Measurements from ENCODE around the gene STKLD1. TPM values are rescaled to one million over a fixed set of nuclear protein-coding genes. Genes with fewer than 3 reads are reported as not detected.

Gene STKLD1
- total RNA-seq, 1 experiment from 2014 or later: 3.4 TPM

GRCh38 chr9:133339641-133340040, 36.5 kb upstream of the STKLD1 start:
- peaks cover 58% of the 10 kb centered on the region for H3K36me3 Mint-ChIP-seq (ENCODE audit: insufficient read depth, unreplicated experiment)
- H3K9me3 Mint-ChIP-seq (ENCODE audit: unreplicated experiment): no peaks in the 10 kb centered on the region
- TF ChIP-seq, protein P1, sequence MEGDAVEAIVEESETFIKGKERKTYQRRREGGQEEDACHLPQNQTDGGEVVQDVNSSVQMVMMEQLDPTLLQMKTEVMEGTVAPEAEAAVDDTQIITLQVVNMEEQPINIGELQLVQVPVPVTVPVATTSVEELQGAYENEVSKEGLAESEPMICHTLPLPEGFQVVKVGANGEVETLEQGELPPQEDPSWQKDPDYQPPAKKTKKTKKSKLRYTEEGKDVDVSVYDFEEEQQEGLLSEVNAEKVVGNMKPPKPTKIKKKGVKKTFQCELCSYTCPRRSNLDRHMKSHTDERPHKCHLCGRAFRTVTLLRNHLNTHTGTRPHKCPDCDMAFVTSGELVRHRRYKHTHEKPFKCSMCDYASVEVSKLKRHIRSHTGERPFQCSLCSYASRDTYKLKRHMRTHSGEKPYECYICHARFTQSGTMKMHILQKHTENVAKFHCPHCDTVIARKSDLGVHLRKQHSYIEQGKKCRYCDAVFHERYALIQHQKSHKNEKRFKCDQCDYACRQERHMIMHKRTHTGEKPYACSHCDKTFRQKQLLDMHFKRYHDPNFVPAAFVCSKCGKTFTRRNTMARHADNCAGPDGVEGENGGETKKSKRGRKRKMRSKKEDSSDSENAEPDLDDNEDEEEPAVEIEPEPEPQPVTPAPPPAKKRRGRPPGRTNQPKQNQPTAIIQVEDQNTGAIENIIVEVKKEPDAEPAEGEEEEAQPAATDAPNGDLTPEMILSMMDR (IDR thresholded peaks at IDR 0.05; ENCODE audit: insufficient read depth in 1 of 2, low read depth in 1 of 2, low read length in 1 of 2, severe bottlenecking in 1 of 2, unreplicated experiment in 1 of 2): no peak
- BruUV-seq (replicated peaks): no TSS peak
- Histone ChIP-seq H3K4me1 (peaks cover 6% of the 10 kb centered on the region; the same call in 1 of the 2 replicates), H3K36me3 (ENCODE audit: control insufficient read depth, insufficient read depth, low read length) (no peaks in the 10 kb centered on the region; the same call in none of the 2 replicates), H3K4me3 (ENCODE audit: low read depth, low read length) (no peak overlapping the region), H3K27me3 (replicated peaks; ENCODE audit: control insufficient read depth, insufficient read depth, low read length) (no peaks in the 10 kb centered on the region), H3K9me3 (no peaks in the 10 kb centered on the region)
- no peak for DNase-seq
- no peaks in the 10 kb centered on the region for H3K27me3 Mint-ChIP-seq (ENCODE audit: insufficient read depth, unreplicated experiment)
- CTCF ChIA-PET: interaction anchor here (1.3 kb wide), 1 partner anchor 151 kb away, joined by 3 read pairs; no protein-coding TSS in a partner anchor
- H3K4me1 Mint-ChIP-seq (ENCODE audit: low read depth, unreplicated experiment): no peaks in the 10 kb centered on the region
- POLR2A ChIA-PET: interaction anchor here (0.6 to 0.7 kb wide), 2 partner anchors 21 to 52 kb away, joined by 3 to 6 read pairs; no protein-coding TSS in a partner anchor
- H3K4me3 Mint-ChIP-seq (ENCODE audit: unreplicated experiment): no peak overlapping the region
- intact Hi-C loops (cut with micrococcal nuclease; ENCODE audit: unreplicated experiment): no loop called here
- no peak overlapping the region for H3K27ac Mint-ChIP-seq (ENCODE audit: unreplicated experiment)

DNA sequence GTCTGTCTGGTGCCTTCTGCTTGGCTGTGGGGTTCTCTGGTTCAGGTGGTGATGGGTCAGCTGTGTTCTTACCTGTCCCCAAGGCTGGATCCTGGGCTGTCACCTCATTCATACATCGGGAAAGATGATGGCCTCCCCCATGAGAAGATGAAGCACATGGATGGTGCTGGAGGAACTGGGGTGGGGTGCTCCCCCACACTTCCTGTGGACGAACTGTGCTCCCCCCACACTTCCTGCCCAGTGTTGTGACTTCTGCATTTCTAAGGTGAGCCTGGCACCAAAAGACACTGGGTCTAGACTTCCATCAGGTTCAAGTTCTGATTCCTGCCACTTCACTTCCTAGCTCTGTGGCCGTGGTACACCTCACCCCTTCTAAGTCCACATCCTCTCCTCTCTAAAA, 35.9 kb upstream of the STKLD1 start:
- no peak overlapping the region for H3K27ac Mint-ChIP-seq (ENCODE audit: unreplicated experiment)
- H3K9me3 Mint-ChIP-seq (ENCODE audit: unreplicated experiment): no peaks in the 10 kb centered on the region
- Histone ChIP-seq H3K4me3 (ENCODE audit: low read depth, low read length) (no peak overlapping the region), H3K4me1 (peaks cover 6% of the 10 kb centered on the region; the same call in 1 of the 2 replicates), H3K9me3 (no peaks in the 10 kb centered on the region), H3K36me3 (ENCODE audit: control insufficient read depth, insufficient read depth, low read length) (no peaks in the 10 kb centered on the region; the same call in none of the 2 replicates), H3K27me3 (replicated peaks; ENCODE audit: control insufficient read depth, insufficient read depth, low read length) (no peaks in the 10 kb centered on the region)
- intact Hi-C loops (cut with micrococcal nuclease; ENCODE audit: unreplicated experiment): no loop called here
- ChIA-PET POLR2A (no interaction called here), CTCF (interaction anchor here (1.3 kb wide), 1 partner anchor 152 kb away, joined by 3 read pairs; no protein-coding TSS in a partner anchor)
- no TSS peak for BruUV-seq (replicated peaks)
- no peak for DNase-seq
- no peaks in the 10 kb centered on the region for H3K4me1 Mint-ChIP-seq (ENCODE audit: low read depth, unreplicated experiment)
- peaks cover 55% of the 10 kb centered on the region for H3K36me3 Mint-ChIP-seq (ENCODE audit: insufficient read depth, unreplicated experiment)
- H3K27me3 Mint-ChIP-seq (ENCODE audit: insufficient read depth, unreplicated experiment): no peaks in the 10 kb centered on the region
- TF ChIP-seq, protein P1 (IDR thresholded peaks at IDR 0.05; ENCODE audit: insufficient read depth in 1 of 2, low read depth in 1 of 2, low read length in 1 of 2, severe bottlenecking in 1 of 2, unreplicated experiment in 1 of 2): no peak
- no peak overlapping the region for H3K4me3 Mint-ChIP-seq (ENCODE audit: unreplicated experiment)

DNA sequence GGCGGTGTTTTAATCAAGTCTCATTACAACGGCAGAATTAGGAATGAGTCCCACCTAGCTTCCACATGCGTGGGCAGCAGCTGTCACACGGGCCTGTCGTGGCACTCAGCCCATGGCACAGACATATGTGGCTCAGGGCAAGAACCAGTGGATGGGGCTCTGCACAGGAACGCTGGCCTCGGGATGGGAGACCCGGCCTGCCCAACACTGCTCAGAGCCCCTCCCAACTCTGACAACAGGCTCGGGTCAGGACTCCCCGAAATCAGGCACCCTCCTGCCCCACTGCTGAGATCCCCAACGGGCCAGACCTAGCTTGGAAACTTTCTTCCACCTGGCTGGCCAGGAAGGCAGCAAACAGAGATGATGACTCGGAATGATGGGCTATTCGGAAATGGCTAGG, 35.2 kb upstream of the STKLD1 start:
- Histone ChIP-seq H3K9me3 (no peaks in the 10 kb centered on the region), H3K27me3 (replicated peaks; ENCODE audit: control insufficient read depth, insufficient read depth, low read length) (no peaks in the 10 kb centered on the region), H3K36me3 (ENCODE audit: control insufficient read depth, insufficient read depth, low read length) (peaks cover 4% of the 10 kb centered on the region), H3K4me1 (peaks cover 6% of the 10 kb centered on the region; the same call in 1 of the 2 replicates), H3K4me3 (ENCODE audit: low read depth, low read length) (no peak overlapping the region)
- peaks cover 53% of the 10 kb centered on the region for H3K36me3 Mint-ChIP-seq (ENCODE audit: insufficient read depth, unreplicated experiment)
- BruUV-seq (replicated peaks): no TSS peak
- intact Hi-C loops (cut with micrococcal nuclease; ENCODE audit: unreplicated experiment): no loop called here
- no peaks in the 10 kb centered on the region for H3K4me1 Mint-ChIP-seq (ENCODE audit: low read depth, unreplicated experiment)
- no peak overlapping the region for H3K27ac Mint-ChIP-seq (ENCODE audit: unreplicated experiment)
- no peaks in the 10 kb centered on the region for H3K9me3 Mint-ChIP-seq (ENCODE audit: unreplicated experiment)
- DNase-seq: no peak
- CTCF ChIA-PET: no interaction called here
- no peaks in the 10 kb centered on the region for H3K27me3 Mint-ChIP-seq (ENCODE audit: insufficient read depth, unreplicated experiment)
- POLR2A ChIA-PET: no interaction called here
- TF ChIP-seq, protein P1 (IDR thresholded peaks at IDR 0.05; ENCODE audit: insufficient read depth in 1 of 2, low read depth in 1 of 2, low read length in 1 of 2, severe bottlenecking in 1 of 2, unreplicated experiment in 1 of 2): no peak
- no peak overlapping the region for H3K4me3 Mint-ChIP-seq (ENCODE audit: unreplicated experiment)
